Common myeloid progenitor, CD34-positive (primary cell): ENCODE data around the gene MEX3C.

Experiments
- CTCF ChIA-PET: fragments of 350-600 bp; sonication (Branson Sonifier 250); formaldehyde crosslinking; loops from one replicate; lab custom pipeline; 2021; ENCODE audit warnings: antibody characterized with exemption; lab: Charles Lee
- POLR2A ChIA-PET: fragments of 350-600 bp; sonication (Branson Sonifier 250); formaldehyde crosslinking; loops from one replicate; lab custom pipeline; 2021; ENCODE audit warnings: antibody characterized with exemption; lab: Charles Lee
- DNase-seq, 3 donors: peaks; one replicate each; pipeline versions ENCODE4 v3.0.0 to v3.0.0-alpha.2; 2013
- H3K27ac ChIP-seq, 2 experiments: 1 replicate in 1 of 2; 2 replicates in 1 of 2; pipeline ENCODE4 v1.7.0; 2013; ENCODE audit warnings: inconsistent platforms in 2 of 2, low read length in 2 of 2, mild to moderate bottlenecking in 2 of 2, low read depth in 1 of 2, moderate library complexity in 1 of 2; ENCODE audit not compliant: severe bottlenecking in 2 of 2, insufficient read depth in 1 of 2, poor library complexity in 1 of 2
- H3K27me3 ChIP-seq, 5 experiments: replicated peaks in 2 of 5; 1 replicate in 3 of 5; 2 replicates in 2 of 5; pipeline versions ENCODE4 v1.6.1 to v1.7.0; 2013; ENCODE audit warnings: low read length in 4 of 5, mild to moderate bottlenecking in 2 of 5, moderate library complexity in 2 of 5, inconsistent platforms in 1 of 5; ENCODE audit not compliant: insufficient read depth in 5 of 5, control insufficient read depth in 4 of 5
- H3K36me3 ChIP-seq, 4 experiments: 1 replicate in 2 of 4; 2 replicates in 2 of 4; pipeline versions ENCODE4 v1.6.1 to v1.7.0; 2013; ENCODE audit warnings: low read length in 3 of 4, control low read depth in 1 of 4, mild to moderate bottlenecking in 1 of 4; ENCODE audit not compliant: control insufficient read depth in 4 of 4, insufficient read depth in 4 of 4
- H3K4me1 ChIP-seq, 4 experiments: 1 replicate in 3 of 4; 2 replicates in 1 of 4; pipeline versions ENCODE4 v1.6.1 to v1.7.1; 2013; ENCODE audit warnings: low read length in 3 of 4, mild to moderate bottlenecking in 3 of 4, control low read depth in 1 of 4, inconsistent platforms in 1 of 4, moderate library complexity in 1 of 4; ENCODE audit not compliant: control insufficient read depth in 4 of 4, insufficient read depth in 4 of 4; ENCODE audit errors: control extremely low read depth in 1 of 4
- H3K4me3 ChIP-seq, 7 experiments: 1 replicate in 4 of 7; 2 replicates in 3 of 7; pipeline versions ENCODE4 v1.5.1 to v1.7.0; 2013; ENCODE audit warnings: mild to moderate bottlenecking in 7 of 7, low read length in 6 of 7, moderate library complexity in 6 of 7, inconsistent platforms in 2 of 7, low read depth in 2 of 7, control low read depth in 1 of 7; ENCODE audit not compliant: insufficient read depth in 4 of 7, control insufficient read depth in 1 of 7; ENCODE audit errors: extremely low read depth in 1 of 7
- H3K9me3 ChIP-seq, 5 experiments: 1 replicate in 4 of 5; 2 replicates in 1 of 5; pipeline versions ENCODE4 v1.6.1 to v1.7.1; 2013; ENCODE audit warnings: low read length in 4 of 5, mild to moderate bottlenecking in 2 of 5, inconsistent platforms in 1 of 5, low read depth in 1 of 5, moderate library complexity in 1 of 5; ENCODE audit not compliant: control insufficient read depth in 4 of 5, insufficient read depth in 2 of 5; ENCODE audit errors: control extremely low read depth in 1 of 5
- WGBS: methylation state at CpG from one replicate; pipeline ENCODE4 v1.1.5; 2013; ENCODE audit not compliant: insufficient coverage; 5-methylcytosine and 5-hydroxymethylcytosine counted together

MEX3C gene

DNA sequence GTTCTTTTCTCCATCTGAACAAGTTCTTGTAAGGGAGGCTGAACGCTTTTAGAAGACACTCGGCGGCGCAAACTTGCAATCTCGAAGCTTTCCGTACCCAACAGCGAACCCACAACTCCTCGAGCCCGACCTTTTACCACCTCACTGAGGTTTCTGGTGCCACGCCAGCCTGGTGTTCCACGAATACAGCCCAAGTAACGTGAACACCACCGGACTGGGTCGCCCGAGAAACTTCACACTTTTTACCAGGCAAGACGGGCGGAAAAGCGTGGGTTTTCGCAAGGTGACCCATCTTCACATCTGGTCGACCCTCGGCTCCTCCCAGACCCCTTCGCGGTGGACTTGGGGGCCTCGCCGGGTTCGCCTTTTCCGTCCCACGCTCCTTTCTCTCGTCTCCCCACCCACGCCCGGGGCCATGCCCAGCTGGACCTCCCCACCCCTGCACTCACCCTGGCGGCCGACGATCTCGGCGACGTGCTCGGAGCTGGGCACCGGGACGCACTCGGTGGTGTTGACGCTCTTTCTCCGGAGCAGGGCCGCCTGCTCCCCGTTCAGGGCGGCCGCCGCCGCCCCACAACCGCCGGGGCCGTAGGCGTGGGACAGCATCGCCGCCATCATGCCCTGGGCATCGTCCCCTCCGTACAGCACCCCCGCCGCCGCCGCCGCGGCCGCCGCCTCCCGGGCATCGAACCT lies 1.2 kb downstream of the MEX3C start:
- WGBS = 0% methylated on average over 58 of the region's 67 CpGs
- CTCF ChIA-PET = interaction anchor here (1.1 to 5.5 kb wide), 7 partner anchors 12 to 156 kb away, joined by 3 to 29 read pairs (median 4); no protein-coding TSS in a partner anchor
- H3K27me3 ChIP-seq = no peaks in the 10 kb centered on the region
- peak overlapping the region; percentile 84 to 99 (median 89) for H3K4me3 ChIP-seq
- H3K4me1 ChIP-seq = peaks cover 14 to 39% (median 25%) of the 10 kb centered on the region in 4 experiments
- H3K36me3 ChIP-seq = peaks cover 0 to 7% (median 3%) of the 10 kb centered on the region in 4 experiments
- peak overlapping the region; percentile 79 to 87 for H3K27ac ChIP-seq
- peak in 2 of 3 donors; percentile 35 to 45 for DNase-seq
- H3K9me3 ChIP-seq = no peaks in the 10 kb centered on the region
- POLR2A ChIA-PET = interaction anchor here (1.0 kb wide), 1 partner anchor 42 kb away, joined by 4 read pairs; no protein-coding TSS in a partner anchor

DNA sequence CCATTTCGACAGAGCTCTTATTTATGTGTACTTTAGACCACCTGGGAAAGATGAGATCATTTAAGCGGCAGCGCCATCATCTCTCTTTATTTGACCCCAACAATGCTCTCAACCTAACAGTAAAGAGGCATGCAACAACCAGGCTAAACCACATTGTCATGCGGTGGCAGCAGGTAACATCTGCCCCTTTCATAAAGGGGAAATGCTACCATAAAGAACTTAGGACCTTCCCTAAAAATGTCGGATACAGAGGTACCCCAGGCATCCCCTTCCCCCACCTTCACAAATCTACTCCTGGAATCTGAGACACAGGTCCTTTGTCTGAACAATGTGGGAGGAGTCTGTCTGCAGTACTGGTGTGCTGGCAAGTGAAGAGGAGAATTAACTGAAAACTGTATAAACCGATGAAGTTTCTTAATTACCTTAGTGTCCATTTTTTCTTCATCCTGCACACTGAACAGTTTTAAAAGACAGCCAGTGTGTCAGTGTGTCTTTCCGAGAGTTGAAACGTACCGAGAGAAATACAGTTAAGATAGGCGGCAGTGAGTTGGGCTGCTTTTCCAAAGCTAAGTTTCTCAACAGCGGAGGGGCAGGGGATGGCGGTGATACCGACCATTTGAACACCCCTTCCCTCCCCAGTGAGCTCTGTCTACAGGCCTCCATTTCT lies 1.9 kb downstream of the MEX3C start:
- peak; percentile 41 to 89 (median 85) for DNase-seq
- Histone ChIP-seq H3K4me3 (peak overlapping the region; percentile 84 to 99 (median 89)), H3K4me1 (peaks cover 17 to 45% (median 25%) of the 10 kb centered on the region in 4 experiments), H3K27me3 (no peaks in the 10 kb centered on the region), H3K9me3 (no peaks in the 10 kb centered on the region), H3K27ac (peak overlapping the region; percentile 79 to 87), H3K36me3 (peaks cover 0 to 7% (median 3%) of the 10 kb centered on the region in 4 experiments)
- POLR2A ChIA-PET = interaction anchor here (1.0 kb wide), 1 partner anchor 42 kb away, joined by 4 read pairs; no protein-coding TSS in a partner anchor
- CTCF ChIA-PET = interaction anchor here (1.1 to 5.5 kb wide), 6 partner anchors 11 to 156 kb away, joined by 3 to 29 read pairs (median 3); no protein-coding TSS in a partner anchor
- 0% methylated on average over 9 of the region's 13 CpGs for WGBS

DNA sequence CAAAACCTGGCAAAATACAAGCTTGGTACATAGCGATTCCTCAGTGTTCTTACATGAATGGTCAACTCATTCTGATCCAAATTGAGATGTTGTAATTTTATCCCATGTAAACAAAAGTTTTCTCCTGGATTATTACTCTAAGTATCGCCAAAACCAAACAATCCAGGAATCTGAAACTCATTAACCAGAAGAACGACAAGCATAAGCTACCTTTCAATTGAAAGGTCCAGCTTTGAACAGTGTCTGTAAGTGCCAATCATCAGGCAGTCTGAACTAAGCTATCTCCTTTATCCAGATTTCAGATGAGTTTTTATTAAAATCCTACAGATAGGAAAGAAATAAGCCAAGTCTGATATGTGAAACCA lies 2.4 kb downstream of the MEX3C start:
- Histone ChIP-seq H3K27ac (peak overlapping the region; percentile 79 to 87), H3K27me3 (no peaks in the 10 kb centered on the region), H3K9me3 (no peaks in the 10 kb centered on the region), H3K4me3 (peak overlapping the region in 6 of 7 experiments; percentile 84 to 99 (median 91)), H3K4me1 (peaks cover 17 to 49% (median 26%) of the 10 kb centered on the region in 4 experiments), H3K36me3 (peaks cover 0 to 7% (median 4%) of the 10 kb centered on the region in 4 experiments)
- CTCF ChIA-PET = interaction anchor here (1.2 to 5.5 kb wide), 4 partner anchors 10 to 155 kb away, joined by 3 to 29 read pairs (median 4); no protein-coding TSS in a partner anchor
- WGBS = 84% methylated on average over 2 of the region's 3 CpGs
- POLR2A ChIA-PET = no interaction called here
- no peak for DNase-seq

- Histone ChIP-seq H3K4me3 (peak overlapping the region in 6 of 7 experiments; percentile 84 to 99 (median 91)), H3K36me3 (peaks cover 0 to 7% (median 4%) of the 10 kb centered on the region in 4 experiments), H3K4me1 (peaks cover 17 to 49% (median 26%) of the 10 kb centered on the region in 4 experiments), H3K27me3 (no peaks in the 10 kb centered on the region), H3K9me3 (no peaks in the 10 kb centered on the region), H3K27ac (peak overlapping the region in 1 of 2 experiments; percentile 87)
- no peak for DNase-seq
- 81% methylated on average over 2 of the region's 3 CpGs for WGBS
- POLR2A ChIA-PET = no interaction called here
- CTCF ChIA-PET = interaction anchor here (1.2 to 5.5 kb wide), 3 partner anchors 10 to 155 kb away, joined by 3 to 29 read pairs (median 3); no protein-coding TSS in a partner anchor
Observed at GRCh38 chr18:51194604-51195003, 2.9 kb downstream of the MEX3C start.

DNA sequence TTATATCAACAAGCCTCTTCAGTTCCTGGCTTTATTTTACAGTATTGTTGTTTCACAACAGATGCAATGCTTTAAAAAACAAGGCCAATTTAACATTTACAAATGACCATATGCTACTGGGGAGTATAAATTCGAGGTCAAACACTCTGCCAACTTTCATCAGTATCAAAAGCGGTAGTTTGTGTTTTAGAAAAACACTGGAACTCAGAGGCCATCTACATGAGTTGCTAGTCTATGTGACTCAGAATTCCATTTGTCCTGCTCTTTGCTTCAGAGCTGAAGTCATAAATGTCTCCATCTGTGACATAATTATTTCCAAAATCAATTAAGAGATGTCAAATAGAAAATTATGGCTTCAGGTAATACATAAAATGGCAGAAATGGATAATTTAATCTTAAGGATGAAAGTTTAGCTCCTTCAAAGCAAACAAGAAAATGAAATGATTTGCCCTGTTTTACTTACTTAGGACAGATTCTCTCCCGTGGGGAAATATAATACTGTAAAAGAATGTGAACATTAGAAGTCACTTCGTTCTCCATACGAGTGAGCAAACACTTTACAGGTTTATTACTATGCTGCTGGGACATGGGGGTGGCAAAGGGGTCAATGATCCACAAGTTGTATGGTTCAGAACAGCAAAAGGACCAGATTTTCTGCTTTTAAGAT lies 3.7 kb downstream of the MEX3C start:
- peak overlapping the region in 1 of 2 experiments; percentile 87 for H3K27ac ChIP-seq
- H3K4me3 ChIP-seq = peak overlapping the region in 2 of 7 experiments; percentile 85 to 99
- no peaks in the 10 kb centered on the region for H3K9me3 ChIP-seq
- WGBS = 67% methylated on average over 3 of the region's 5 CpGs
- peaks cover 0 to 7% (median 4%) of the 10 kb centered on the region in 4 experiments for H3K36me3 ChIP-seq
- DNase-seq = no peak
- peaks cover 17 to 49% (median 26%) of the 10 kb centered on the region in 4 experiments for H3K4me1 ChIP-seq
- H3K27me3 ChIP-seq = no peaks in the 10 kb centered on the region
- POLR2A ChIA-PET = no interaction called here
- CTCF ChIA-PET = interaction anchor here (1.4 to 5.5 kb wide), 2 partner anchors 9 to 22 kb away, joined by 3 to 29 read pairs; no protein-coding TSS in a partner anchor

- Histone ChIP-seq H3K27me3 (no peaks in the 10 kb centered on the region), H3K36me3 (peaks cover 0 to 7% (median 4%) of the 10 kb centered on the region in 4 experiments), H3K27ac (no peak overlapping the region), H3K9me3 (no peaks in the 10 kb centered on the region), H3K4me3 (no peak overlapping the region), H3K4me1 (peaks cover 17 to 47% (median 24%) of the 10 kb centered on the region in 4 experiments)
- ChIA-PET POLR2A (no interaction called here), CTCF (interaction anchor here (1.3 to 1.5 kb wide), 3 partner anchors 9 to 39 kb away, joined by 3 to 5 read pairs (median 4); no protein-coding TSS in a partner anchor)
- 91% methylated on average over 2 of the region's 3 CpGs for whole genome bisulfite sequencing
- DNase-seq = no peak
Observed at GRCh38 chr18:51192696-51193095, 4.8 kb downstream of the MEX3C start.
